ENCODE results near the gene APBA2. TPM values are rescaled to one million over a fixed set of nuclear protein-coding genes. Genes with fewer than 3 reads are reported as not detected.

The APBA2 gene
- total RNA-seq, 3 donors from 2014 or later, result 0.64 to 6.9 (median 5.0) TPM

DNA sequence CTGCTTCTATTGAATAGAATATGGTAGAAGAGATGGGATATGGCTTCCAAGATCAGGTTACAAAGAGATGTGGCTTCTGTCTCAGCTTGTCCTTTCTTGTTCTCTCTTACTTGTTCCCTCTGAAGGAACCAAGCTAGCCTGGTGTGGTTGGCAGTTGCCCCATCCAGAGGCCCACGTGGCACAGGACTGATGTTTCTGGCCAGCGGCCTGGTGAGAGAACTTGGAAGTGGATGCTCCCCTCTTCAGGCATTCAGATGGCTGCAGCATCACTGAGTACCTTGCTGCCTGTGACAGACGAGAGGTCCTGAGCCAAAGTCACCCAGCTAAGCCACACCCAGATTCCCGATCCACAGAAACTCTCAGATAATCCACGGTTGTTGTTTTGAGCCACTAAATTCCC, 200.2 kb downstream of the APBA2 start:
- DNase-seq (ENCODE audit: low spot score in 2 of 2), result no peak
- Histone ChIP-seq H3K27me3 (no peaks in the 10 kb centered on the region), H3K4me3 (no peak overlapping the region), H3K27ac (no peak overlapping the region), H3K9me3 (peaks cover 0 to 6% of the 10 kb centered on the region in 2 donors), H3K4me1 (no peaks in the 10 kb centered on the region), H3K36me3 (no peaks in the 10 kb centered on the region)
- TF ChIP-seq, protein P1, sequence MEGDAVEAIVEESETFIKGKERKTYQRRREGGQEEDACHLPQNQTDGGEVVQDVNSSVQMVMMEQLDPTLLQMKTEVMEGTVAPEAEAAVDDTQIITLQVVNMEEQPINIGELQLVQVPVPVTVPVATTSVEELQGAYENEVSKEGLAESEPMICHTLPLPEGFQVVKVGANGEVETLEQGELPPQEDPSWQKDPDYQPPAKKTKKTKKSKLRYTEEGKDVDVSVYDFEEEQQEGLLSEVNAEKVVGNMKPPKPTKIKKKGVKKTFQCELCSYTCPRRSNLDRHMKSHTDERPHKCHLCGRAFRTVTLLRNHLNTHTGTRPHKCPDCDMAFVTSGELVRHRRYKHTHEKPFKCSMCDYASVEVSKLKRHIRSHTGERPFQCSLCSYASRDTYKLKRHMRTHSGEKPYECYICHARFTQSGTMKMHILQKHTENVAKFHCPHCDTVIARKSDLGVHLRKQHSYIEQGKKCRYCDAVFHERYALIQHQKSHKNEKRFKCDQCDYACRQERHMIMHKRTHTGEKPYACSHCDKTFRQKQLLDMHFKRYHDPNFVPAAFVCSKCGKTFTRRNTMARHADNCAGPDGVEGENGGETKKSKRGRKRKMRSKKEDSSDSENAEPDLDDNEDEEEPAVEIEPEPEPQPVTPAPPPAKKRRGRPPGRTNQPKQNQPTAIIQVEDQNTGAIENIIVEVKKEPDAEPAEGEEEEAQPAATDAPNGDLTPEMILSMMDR (IDR thresholded peaks at IDR 0.05), result no peak
- TF ChIP-seq POLR2AphosphoS5 (IDR thresholded peaks at IDR 0.05) (no peak), POLR2A (IDR thresholded peaks at IDR 0.05) (no peak)
- intact Hi-C loops (cut with DNase I; ENCODE audit: low total_unique reads), result no loop called here

DNA sequence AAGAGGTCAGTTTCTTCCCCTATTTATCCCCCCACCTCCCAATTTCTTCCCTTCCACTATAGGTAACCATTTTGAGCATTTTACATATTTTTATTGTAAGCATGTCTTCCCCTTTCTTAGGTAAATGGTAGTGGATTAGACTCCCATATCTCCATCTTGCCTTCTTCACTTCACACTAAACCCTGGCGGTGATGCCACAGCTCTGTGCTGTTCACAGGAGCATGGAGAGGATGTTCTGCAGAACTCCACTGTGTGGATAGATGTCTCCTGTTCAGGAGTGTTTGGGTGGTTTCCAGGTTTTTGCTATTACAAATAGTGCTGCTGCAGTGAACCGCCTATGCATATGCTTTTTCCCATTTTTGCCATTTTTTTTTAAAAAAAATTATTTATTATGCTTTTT, 201.1 kb downstream of the APBA2 start:
- Histone ChIP-seq H3K36me3 (no peaks in the 10 kb centered on the region), H3K4me1 (no peaks in the 10 kb centered on the region), H3K27me3 (no peaks in the 10 kb centered on the region), H3K27ac (no peak overlapping the region), H3K4me3 (no peak overlapping the region), H3K9me3 (peaks cover 0 to 6% of the 10 kb centered on the region in 2 donors)
- TF ChIP-seq POLR2A (IDR thresholded peaks at IDR 0.05) (no peak), POLR2AphosphoS5 (IDR thresholded peaks at IDR 0.05) (no peak)
- TF ChIP-seq, protein P1 (IDR thresholded peaks at IDR 0.05), result no peak
- intact Hi-C loops (cut with DNase I; ENCODE audit: low total_unique reads), result no loop called here
- DNase-seq (ENCODE audit: low spot score in 2 of 2), result no peak

DNA sequence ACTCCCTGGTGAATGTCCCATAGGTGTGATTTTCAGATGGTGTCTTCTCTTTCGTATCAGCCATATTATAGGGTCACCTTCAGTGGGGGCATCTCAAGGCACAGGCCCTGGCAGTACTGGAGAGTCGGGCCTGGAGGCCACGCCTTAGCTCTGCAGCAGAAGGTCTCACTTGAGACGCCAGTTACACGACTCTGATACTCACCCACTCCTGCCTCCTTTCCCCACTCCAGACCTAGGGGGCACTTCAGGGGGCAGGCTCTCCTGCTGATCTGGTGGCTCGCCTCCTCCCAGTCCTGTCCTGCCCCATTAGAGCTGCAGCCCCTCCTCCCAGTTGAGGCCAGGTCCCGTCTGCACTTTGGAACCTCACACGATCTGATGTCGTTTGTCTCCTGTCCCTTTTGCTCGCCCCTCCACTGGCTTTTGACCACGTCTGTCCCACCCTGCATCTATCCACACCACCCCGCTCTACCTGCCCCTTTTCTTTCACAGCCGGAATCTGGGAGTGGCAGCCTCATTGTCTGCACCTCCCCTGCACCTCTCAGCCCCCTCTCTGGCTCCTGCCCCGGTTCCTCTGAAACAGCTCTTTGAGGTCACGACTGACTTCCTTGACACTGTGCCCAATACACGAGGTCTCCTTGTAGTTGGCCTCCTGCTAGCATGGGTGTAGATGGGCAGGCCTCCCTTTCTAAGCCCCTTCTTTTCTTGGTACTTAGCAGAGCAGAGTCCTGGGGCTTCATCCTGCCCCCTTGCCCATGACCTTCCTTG, 201.9 kb downstream of the APBA2 start:
- Histone ChIP-seq H3K9me3 (peaks cover 0 to 6% of the 10 kb centered on the region in 2 donors), H3K4me1 (no peaks in the 10 kb centered on the region), H3K27me3 (no peaks in the 10 kb centered on the region), H3K27ac (no peak overlapping the region), H3K36me3 (no peaks in the 10 kb centered on the region), H3K4me3 (no peak overlapping the region)
- no peak for DNase-seq (ENCODE audit: low spot score in 2 of 2)
- TF ChIP-seq POLR2AphosphoS5 (IDR thresholded peaks at IDR 0.05) (no peak), POLR2A (IDR thresholded peaks at IDR 0.05) (no peak)
- TF ChIP-seq, protein P1 (IDR thresholded peaks at IDR 0.05), result no peak
- intact Hi-C loops (cut with DNase I; ENCODE audit: low total_unique reads), result no loop called here

DNA sequence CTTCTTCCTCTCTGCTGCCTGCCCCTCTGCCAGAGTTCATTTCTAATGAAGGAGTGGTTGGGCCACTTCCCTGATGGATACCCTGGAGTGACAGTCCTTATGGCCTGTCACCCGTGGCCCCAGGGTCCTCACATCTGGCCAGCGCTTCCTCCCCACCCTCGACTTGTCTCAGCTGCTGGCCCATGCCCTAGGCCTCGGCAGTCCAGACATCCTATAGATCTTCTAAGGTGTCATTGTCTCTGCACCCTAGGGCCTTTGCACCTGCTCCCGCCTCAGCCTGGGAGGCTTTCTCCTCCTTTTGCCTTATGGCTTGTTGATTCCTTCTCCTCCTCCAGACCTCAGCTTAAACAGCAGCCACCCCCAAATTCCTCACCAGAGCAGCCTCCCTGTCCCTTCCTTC, 202.9 kb downstream of the APBA2 start:
- H3K36me3 ChIP-seq, result no peaks in the 10 kb centered on the region
- DNase-seq (ENCODE audit: low spot score in 2 of 2), result no peak
- peaks cover 0 to 6% of the 10 kb centered on the region in 2 donors for H3K9me3 ChIP-seq
- no peak overlapping the region for H3K27ac ChIP-seq
- intact Hi-C loops (cut with DNase I; ENCODE audit: low total_unique reads), result no loop called here
- no peak overlapping the region for H3K4me3 ChIP-seq
- no peaks in the 10 kb centered on the region for H3K27me3 ChIP-seq
- H3K4me1 ChIP-seq, result no peaks in the 10 kb centered on the region
- TF ChIP-seq, protein P1 (IDR thresholded peaks at IDR 0.05), result no peak
- no peak for TF ChIP-seq POLR2A (IDR thresholded peaks at IDR 0.05)
- no peak for TF ChIP-seq POLR2AphosphoS5 (IDR thresholded peaks at IDR 0.05)

DNA sequence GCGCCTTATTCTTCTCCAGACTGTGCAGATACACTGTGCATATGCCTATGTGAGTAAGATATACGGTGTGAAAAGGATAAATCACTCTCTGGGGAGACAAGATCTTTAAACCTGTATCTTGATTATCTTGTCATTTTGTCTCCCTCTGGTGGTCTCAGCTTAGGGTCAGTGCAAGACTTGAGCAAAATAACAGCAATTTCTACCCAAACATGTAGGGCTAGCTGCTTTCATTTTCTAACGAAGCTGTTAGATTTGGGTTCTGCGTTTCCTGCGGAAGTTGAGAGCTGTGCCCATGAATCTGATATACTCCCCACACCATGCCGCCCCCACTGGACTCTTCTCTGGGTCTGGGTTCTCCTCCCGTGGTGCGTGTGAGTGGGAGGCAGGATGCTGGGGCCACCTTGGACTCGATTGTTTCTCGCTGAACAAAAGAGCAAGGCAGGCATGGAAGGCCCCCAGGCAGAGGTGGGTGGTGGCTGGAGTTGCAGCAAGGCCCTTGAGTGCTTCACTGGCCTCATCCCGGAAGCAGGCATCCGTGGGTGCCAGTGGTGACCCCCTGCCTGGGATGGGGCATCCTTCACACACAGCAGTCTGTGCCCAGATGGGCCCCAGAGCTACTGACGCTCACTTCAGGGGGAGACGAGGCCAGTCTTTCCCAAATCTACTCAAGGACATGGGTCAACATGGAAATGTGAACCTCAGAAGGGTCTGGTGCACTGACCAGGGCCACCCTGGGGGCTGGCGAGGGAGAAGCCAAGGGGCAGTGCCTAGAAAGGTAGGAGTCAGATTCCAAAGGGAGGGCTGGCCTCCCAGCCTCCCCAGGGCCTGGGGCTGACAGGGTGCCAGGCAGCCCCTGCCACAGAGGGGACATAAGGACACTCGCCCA, 204.2 kb downstream of the APBA2 start:
- intact Hi-C loops (cut with DNase I; ENCODE audit: low total_unique reads), result no loop called here
- Histone ChIP-seq H3K36me3 (no peaks in the 10 kb centered on the region), H3K27me3 (no peaks in the 10 kb centered on the region), H3K27ac (no peak overlapping the region), H3K9me3 (peaks cover 0 to 1% of the 10 kb centered on the region in 2 donors), H3K4me1 (no peaks in the 10 kb centered on the region), H3K4me3 (peak overlapping the region in 2 of 3 donors; percentile 9 to 11)
- DNase-seq (ENCODE audit: low spot score in 2 of 2), result no peak
- TF ChIP-seq POLR2A (IDR thresholded peaks at IDR 0.05), result no peak
- no peak for TF ChIP-seq POLR2AphosphoS5 (IDR thresholded peaks at IDR 0.05)
- TF ChIP-seq, protein P1 (IDR thresholded peaks at IDR 0.05), result no peak
